Measurements from ENCODE around the gene FOXK1.
"Not testable (repeated sequence)": the region's sequence is repeated elsewhere in the genome, so short reads cannot be mapped to it uniquely, and the experiment has no call there.

FOXK1 gene

GRCh38 chr7:4802577-4802976, 120.5 kb downstream of the FOXK1 start:
- not testable (repeated sequence) for DNase-seq

DNA sequence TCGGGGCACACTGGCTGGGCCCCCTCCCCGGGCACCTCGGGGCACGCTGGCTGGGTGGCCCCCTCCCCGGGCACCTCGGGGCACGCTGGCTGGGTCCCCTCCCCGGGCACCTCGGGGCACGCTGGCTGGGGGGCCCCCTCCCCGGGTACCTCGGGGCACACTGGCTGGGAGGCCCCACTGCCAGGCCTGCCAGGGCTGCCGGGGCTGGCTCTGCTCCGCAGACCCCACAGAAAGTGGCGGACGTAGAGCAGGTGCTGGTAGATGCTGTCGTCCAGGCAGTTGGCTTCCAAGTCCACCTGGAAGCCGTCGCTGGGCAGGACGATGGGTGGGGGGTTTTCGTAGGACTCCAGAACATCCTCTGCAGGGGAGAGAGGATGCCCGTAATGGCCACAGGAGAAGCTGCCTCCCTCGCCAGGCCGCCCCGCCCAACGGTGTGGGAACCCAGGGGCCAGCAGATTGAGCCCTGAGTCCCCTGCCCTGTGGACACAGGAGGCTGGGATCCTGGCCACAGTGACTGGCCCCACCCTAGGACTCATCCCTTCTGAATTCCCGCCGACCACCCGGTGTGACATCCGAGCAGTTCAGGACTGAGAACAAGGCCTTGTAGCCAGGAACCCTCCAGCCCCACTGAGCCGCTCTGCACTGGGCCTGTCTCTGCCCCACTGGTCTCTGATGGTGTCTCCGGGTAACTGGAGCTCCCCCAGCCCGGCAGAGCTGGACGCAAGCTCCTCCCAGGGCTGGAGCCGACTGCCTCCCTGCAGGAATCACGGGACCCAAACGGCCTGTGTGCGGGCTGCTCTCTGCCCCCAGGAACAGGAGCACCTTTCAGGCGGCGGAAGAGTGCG, 121.5 kb downstream of the FOXK1 start:
- no peak for DNase-seq

DNA sequence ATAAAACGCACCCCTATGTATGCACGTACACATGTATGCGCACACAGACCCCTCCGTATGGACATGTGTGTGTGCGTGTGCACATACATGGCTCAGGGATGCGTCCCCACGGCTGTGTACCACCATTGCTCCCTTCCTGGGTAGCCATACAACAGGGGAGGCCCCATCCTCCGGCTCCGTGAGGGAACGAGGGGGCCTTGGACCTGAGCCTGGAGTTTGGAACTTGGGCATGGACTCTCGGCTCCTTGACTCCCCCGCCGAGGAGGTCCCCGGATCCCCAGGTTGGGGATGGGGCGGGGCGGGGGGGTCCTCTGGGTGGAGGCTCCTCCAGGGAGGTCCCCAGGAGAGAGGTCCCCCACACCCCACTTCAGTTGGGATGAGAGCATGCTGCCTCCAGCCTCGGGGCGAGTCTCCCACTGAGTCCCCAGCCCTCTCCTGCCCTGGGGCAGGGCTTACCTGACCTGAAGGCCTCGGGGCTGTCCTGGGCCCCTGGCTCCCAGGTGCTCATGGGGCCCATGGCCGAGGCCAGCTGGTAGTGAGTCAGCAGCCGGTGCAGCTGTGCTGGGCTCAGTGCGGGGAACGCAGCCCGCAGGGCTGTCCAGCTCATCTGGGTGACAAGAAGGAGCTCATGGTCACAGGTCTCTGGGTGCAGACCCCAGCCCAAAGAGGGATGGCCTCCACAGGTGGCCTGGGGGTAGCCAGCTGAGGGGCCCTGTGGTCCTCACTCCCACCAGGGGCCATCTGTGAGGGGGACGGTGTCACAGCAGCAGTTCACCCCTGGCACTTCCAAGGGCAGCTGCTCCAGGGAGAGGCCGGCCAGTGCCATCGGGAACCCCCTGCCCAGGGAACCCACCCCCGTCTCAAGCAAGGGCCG, 123.3 kb downstream of the FOXK1 start:
- DNase-seq = no peak

DNA sequence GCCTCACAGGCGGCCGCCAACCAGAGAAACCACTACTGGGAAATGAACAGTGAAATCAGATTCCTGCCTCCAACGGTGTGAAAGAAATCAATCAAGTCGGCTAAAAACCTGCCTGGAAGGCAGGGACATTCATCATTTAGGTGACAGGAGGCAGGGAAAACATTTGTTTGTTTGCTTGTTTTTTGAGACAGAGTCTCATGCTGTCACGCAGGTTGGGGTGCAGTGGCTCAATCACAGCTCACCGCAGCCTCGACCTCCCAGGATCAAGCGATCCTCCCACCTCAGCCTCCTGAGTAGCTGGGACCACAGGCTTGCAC, 123.8 kb downstream of the FOXK1 start:
- DNase-seq = no peak

DNA sequence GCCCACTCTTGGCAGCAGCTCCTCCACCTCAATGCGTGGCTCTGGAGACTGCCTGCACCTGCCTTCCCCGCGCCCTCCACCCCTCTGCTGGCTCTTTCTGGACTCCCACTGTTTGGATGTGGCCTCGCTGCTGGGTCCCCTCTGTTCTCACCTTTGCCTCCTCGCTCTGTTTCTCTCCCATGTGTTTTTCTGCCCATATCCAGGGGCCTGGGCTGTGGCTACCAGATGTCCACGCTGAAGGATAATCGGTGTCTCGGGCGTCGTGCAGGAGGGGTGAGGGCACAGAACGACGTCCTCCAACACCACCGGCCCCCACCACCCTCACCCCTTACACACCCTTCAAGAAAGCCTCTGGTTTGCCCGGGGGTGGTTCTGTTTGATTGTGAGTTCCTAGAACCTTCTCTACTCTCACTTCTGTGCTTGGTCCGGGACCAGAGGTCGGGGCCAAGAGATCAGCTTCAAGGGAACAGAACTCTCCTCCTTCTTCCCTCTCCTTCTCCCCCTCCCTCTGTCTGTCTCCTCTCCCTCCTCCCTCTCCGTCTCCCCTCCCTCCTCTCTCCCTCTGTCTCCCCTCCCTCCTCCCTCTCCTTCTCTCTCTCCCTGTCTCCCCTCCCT, 125.0 kb downstream of the FOXK1 start:
- no peak for DNase-seq

DNA sequence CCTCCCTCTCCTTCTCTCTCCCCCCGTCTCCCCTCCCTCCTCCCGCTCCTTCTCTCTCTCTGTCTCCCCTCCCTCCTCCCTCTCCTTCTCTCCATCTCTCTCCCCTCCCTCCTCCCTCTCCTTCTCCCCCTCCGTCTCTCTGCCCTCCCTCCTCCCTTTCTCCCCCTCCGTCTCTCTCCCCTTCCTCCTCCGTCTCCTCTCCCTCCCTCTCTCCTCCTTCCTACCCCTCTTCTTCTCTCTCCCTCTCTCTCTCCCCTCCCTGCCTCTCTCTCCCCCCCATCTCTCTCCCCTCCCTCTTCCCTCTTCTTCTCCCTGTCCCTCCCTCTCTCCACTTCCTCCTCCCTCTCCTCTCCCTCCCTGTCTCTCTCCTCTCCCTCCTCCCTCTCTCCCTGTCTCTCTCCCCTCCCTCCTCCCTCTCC, 125.5 kb downstream of the FOXK1 start:
- no peak for DNase-seq

DNA sequence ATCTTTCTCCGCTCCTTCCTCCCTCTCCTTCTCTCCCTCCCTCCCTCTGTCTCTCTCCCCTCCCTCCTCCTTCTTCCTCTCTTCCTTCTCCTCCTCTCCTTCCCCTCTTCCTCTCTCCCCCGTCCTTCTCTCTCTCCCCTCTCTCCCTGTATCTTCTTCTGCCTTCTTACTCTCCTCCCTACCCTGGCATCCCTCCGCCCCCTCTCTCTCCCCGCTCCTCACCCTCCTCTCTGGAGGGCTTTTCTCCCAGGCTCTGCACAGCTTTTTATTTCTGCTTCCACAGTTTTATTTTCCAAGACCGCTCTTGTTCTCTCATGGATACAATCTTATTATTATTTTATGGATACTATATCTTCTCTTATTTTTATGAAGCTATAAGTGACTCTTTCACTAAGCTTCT, 125.9 kb downstream of the FOXK1 start:
- no peak for DNase-seq

DNA sequence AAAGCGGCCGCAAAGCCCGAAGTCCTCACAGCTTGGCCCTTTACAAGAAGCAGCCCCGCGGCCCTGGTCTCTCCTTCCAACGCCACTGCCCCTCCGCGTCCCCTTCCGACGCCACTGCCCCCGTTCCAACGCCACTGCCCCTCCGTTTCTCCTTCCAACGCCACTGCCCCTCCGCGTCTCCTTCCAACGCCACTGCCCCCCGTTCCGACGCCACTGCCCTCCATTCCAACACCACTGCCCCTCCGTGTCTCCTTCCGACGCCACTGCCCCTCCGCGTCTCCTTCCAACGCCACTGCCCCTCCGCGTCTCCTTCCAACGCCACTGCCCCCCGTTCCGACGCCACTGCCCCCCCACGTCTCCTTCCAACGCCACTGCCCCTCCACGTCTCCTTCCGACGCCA, 126.5 kb downstream of the FOXK1 start:
- DNase-seq = no peak

DNA sequence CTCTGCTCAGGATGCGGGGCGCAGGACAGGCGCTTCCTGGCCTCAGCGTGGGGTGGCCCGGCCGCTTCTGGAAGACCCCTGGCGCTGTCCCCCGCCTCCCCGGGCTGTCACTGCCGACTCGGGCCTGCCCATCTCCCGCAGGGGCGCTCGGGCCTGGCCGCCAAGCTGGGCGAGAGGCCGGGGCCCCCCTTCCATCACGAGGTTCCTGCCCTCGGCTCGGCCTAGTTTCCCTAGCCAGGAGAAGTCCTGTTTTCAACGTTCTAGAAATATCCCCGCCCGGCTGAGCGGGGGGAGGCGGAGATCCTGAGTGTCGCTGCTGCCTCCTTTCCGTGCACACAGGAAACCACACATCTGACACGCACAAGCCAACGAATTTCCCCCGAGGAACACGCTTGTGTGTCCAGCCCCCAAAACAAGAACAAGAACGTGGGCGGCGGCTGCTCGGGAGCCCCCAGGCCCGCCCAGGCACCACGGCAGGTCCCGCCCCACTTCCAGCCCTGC, 127.0 kb downstream of the FOXK1 start:
- no peak for DNase-seq

DNA sequence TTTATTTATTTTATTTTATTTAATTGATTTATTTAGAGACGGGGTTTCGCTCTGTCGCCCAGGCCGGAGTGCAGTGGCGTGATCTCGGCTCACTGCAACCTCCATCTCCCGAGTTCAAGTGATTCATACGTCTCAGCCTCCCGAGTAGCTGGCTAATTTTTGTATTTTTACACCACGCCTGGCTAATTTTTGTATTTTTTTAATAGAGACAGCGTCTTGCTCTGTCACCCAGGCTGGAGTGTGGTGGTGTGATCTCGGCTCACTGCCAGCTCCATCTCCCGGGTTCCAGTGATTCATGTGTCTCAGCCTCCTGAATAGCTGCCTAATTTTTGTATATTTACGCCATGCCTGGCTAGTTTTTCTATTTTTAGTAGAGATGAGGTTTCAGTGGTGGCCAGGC, 127.6 kb downstream of the FOXK1 start:
- DNase-seq = no peak

DNA sequence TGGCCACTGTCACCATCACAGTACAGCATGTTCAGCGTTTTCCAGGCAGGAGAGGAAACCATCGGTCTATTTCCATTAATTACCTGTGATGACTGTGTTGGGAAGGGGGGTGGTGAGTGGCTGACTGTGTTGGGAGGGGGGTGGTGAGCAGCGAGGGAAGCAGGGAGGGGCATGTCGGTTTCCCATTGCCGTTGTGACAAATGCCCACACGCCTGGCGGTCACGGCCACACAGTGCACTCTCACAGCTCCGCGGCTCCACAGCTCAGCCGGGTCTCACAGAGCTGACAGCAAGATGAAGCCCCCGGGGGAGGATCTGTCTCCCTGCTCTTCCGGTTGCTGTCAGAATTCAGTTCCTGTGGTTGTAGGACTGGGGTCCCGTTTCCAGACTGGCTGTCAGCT, 132.3 kb downstream of the FOXK1 start:
- DNase-seq = no peak

DNA sequence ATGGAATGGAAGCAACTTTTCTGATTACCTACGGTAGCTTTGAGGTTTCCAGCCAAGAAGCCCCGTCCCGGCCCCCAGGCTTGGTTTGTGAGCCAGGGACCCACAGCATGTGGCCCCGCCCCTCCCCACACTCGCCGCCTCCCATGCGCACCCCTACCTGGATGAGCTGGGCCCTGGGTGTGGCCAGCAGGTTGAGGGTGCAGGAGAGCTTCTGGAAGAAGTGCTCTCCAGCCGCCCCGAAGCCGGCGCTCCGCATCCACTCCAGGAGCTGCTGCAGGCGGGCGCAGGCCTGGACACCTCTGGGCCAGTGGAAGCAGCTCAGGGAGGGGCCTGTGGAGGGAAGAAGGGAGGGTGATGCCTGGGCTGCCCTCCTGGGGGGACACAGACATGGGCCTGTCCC, 133.0 kb downstream of the FOXK1 start:
- DNase-seq = no peak

DNA sequence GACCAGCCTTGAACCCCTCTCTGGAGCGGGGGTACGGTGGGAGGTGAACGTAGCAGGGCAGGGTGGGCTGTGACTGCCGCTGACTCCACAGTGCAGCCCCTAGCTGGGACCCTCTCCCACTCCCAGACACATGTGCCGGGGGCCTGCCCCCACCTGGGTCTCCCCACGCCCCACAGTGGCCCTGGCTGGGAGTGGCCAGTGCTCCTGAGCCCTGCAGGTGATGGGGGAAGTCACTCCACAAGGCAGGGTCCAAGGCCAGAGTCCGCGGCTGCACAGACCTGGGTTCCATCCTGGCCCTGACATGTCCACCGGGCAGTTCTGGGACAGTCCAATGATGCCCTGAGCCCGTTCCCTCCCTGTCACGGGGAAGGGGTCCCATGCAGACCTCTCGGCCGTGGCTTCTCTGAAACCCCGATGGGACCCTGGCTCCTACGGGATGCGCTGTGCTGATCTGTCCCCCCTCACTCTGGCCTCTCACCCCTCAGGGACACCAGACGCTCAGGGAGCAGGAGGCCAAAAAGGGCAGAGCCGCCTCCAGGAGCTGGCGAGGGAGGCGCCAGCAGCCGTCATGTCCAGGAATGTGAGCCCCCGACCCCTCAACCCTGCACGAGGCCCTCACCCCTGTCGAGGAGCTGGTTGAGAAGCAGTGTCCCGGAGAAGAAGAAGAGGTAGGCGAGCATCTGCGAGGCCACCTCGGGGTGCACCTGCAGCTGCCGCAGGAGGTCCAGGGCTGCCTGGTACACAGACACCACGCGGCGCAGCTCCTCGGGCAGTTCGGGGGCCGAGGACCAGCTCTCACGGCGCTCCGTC, 133.7 kb downstream of the FOXK1 start:
- DNase-seq = no peak

- DNase-seq = no peak
Observed at GRCh38 chr7:4816419-4817080, 134.5 kb downstream of the FOXK1 start.

DNA sequence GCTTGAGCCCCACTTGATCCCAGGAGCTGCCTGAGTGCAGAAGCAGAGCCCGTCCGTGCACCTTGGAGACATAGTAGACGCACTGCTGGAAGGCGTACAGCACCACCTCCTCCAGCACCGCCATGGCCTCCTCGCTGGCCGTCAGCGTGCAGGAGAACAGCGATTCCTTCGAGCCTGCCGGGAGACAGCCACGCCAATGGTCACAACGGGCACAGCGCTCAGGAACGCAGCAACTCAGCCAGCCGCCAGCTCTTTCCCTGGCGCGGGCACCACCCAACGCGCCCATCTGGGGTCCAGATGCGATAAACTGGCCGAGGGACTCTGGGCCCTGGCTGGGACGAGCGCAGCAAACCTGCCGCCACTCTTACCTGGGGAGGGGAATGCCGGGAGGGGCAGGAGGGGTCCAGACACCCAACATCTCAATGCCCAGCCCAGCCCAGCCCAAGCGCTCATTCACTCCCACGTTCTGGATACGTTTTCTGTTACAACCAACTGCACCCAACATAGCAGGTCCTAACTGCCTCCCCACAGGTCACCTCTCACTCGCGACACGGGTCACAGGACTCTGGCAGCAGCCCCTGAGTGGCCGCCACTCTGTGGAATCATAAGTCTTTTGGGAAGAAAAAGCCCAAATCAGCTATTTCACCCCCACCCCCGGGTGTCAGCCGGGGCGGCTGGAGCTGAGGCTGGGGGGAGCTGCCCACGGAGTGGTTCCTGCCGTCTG, 135.2 kb downstream of the FOXK1 start:
- no peak for DNase-seq

- no peak for DNase-seq
Observed at GRCh38 chr7:4818000-4818794, 136.1 kb downstream of the FOXK1 start.

- DNase-seq = no peak
Observed at GRCh38 chr7:4819560-4820404, 137.7 kb downstream of the FOXK1 start.

- DNase-seq = no peak
Observed at GRCh38 chr7:4820405-4820966, 138.4 kb downstream of the FOXK1 start.

Measured in NCI-H1092 (cell line).